HepG2 (cell line): ENCODE data around the gene ANO4. TPM values are rescaled to one million over a fixed set of nuclear protein-coding genes. Genes with fewer than 3 reads are reported as not detected.

ENCODE experiments used
- ATAC-seq: fragments of 200-7000 bp; cut with Tn5 transposase; 3 replicates; pipeline ENCODE4 v1.9.1; 2020; ENCODE audit warnings: mild to moderate bottlenecking, moderate library complexity
- BruUV-seq: library from RNA; stranded (reverse); fragments of 400-500 nt; replicated peaks from 2 replicates; lab custom pipeline; 2021; lab: Mats Ljungman, UMichigan
- CTCF ChIA-PET: fragments of 300-600 bp; formaldehyde crosslinking; extraction: SDS; loops from one replicate; lab custom pipeline; 2021; ENCODE audit warnings: low total read pairs, inconsistent platforms, low intra/inter-chr PET ratio; lab: Yijun Ruan, JAX
- POLR2A ChIA-PET: fragments of 350-600 bp; sonication (Branson Sonifier 250); formaldehyde crosslinking; loops from one replicate; lab custom pipeline; 2020; ENCODE audit warnings: antibody characterized with exemption, inconsistent platforms; lab: Yijun Ruan, JAX
- DNase-seq: peaks from one replicate; pipeline ENCODE4 v3.0.0-alpha.2; 2015; ENCODE audit warnings: low spot score
- FAIRE-seq: peaks from 3 replicates; lab custom pipeline; 2011; peaks lifted over from hg19 to GRCh38; lab: Jason Lieb, UNC
- H2AFZ ChIP-seq: one replicate; pipeline ENCODE4 v1.6.1; 2011; ENCODE audit warnings: low read length, inconsistent platforms
- H3K27ac ChIP-seq: fragments of 300-600 bp; 3 replicates; pipeline ENCODE4 v1.8.0; 2011; ENCODE audit warnings: mixed run types, mild to moderate bottlenecking, mixed read lengths, low read length, inconsistent platforms; ENCODE audit not compliant: insufficient read depth; ENCODE audit errors: extremely low read length
- H3K27me3 ChIP-seq, 2 experiments: fragments of 200-600 bp in 1 of 2; 2 replicates in 1 of 2; 3 replicates in 1 of 2; pipeline versions ENCODE4 v1.6.0 to v1.8.0; 2011; ENCODE audit warnings: low read length in 2 of 2, mild to moderate bottlenecking in 2 of 2, moderate library complexity in 2 of 2, inconsistent platforms in 1 of 2; ENCODE audit not compliant: insufficient read depth in 2 of 2, control insufficient read depth in 1 of 2
- H3K36me3 ChIP-seq, 2 experiments: fragments of 200-600 bp in 1 of 2; replicated peaks in 1 of 2; 2 replicates in 1 of 2; 3 replicates in 1 of 2; pipeline versions ENCODE4 v1.5.1 to v1.8.0; 2011; ENCODE audit warnings: low read length in 2 of 2, inconsistent platforms in 1 of 2; ENCODE audit not compliant: insufficient read depth in 2 of 2, control insufficient read depth in 1 of 2
- H3K4me1 ChIP-seq: 2 replicates; pipeline ENCODE4 v1.5.1; 2012; ENCODE audit warnings: low read length, inconsistent platforms; ENCODE audit not compliant: insufficient read depth
- H3K4me2 ChIP-seq: 2 replicates; pipeline ENCODE4 v1.6.0; 2011; ENCODE audit warnings: low read depth, low read length, inconsistent platforms
- H3K4me3 ChIP-seq, 3 experiments: fragments of 200-600 bp in 1 of 3; sonication (generic), shearing (Covaris generic) in 1 of 3; replicated peaks in 1 of 3; 2 replicates each; pipeline ENCODE4 v1.5.1; 2011 to 2016; ENCODE audit warnings: low read length in 3 of 3, inconsistent platforms in 2 of 3, low read depth in 2 of 3, mild to moderate bottlenecking in 2 of 3, control low read depth in 1 of 3, mixed read lengths in 1 of 3; ENCODE audit not compliant: insufficient read depth in 1 of 3
- H3K79me2 ChIP-seq: one replicate; pipeline ENCODE4 v1.6.1; 2011; ENCODE audit warnings: low read length, inconsistent platforms; ENCODE audit not compliant: insufficient read depth
- H3K9ac ChIP-seq: 2 replicates; pipeline ENCODE4 v1.6.0; 2011; ENCODE audit warnings: mild to moderate bottlenecking, low read depth, low read length, inconsistent platforms; ENCODE audit not compliant: insufficient read depth
- H3K9me3 ChIP-seq: 2 replicates; pipeline ENCODE4 v1.5.1; 2012; ENCODE audit warnings: mild to moderate bottlenecking, low read length
- H4K20me1 ChIP-seq: 2 replicates; pipeline ENCODE4 v1.6.0; 2011; ENCODE audit warnings: inconsistent platforms, mild to moderate bottlenecking, low read length, moderate library complexity; ENCODE audit not compliant: insufficient read depth
- ATF5 ChIP-seq: sonication (generic); formaldehyde crosslinking; IDR thresholded peaks from 2 replicates; pipeline ENCODE4 v1.4.0; 2020; ENCODE audit warnings: mild to moderate bottlenecking, low read depth, missing genetic modification reagents
- CHD4 ChIP-seq: fragments of 200-600 bp; sonication (generic); IDR thresholded peaks from 2 replicates; pipeline ENCODE4 v1.7.0; 2017; ENCODE audit warnings: mild to moderate bottlenecking, low read length, borderline replicate concordance
- GMEB2 ChIP-seq: IDR thresholded peaks from 2 replicates; pipeline ENCODE4 v1.6.1; 2016; ENCODE audit warnings: missing biosample characterization, missing genetic modification reagents, low read depth
- GZF1 ChIP-seq: sonication (generic); formaldehyde crosslinking; IDR thresholded peaks from 2 replicates; pipeline ENCODE4 v1.5.1; 2020; ENCODE audit warnings: mild to moderate bottlenecking, missing genetic modification reagents
- HHEX ChIP-seq: IDR thresholded peaks from 2 replicates; pipeline ENCODE4 v1.6.1; 2016; ENCODE audit warnings: control low read depth
- IRX3 ChIP-seq: sonication (generic); formaldehyde crosslinking; IDR thresholded peaks from 2 replicates; pipeline ENCODE4 v1.8.1; 2023; ENCODE audit warnings: mild to moderate bottlenecking, low read depth, missing genetic modification reagents, borderline replicate concordance
- JDP2 ChIP-seq: sonication (generic); formaldehyde crosslinking; IDR thresholded peaks from 2 replicates; pipeline ENCODE4 v1.8.1; 2022; ENCODE audit warnings: missing genetic modification reagents, borderline replicate concordance
- MED8 ChIP-seq: sonication (generic); formaldehyde crosslinking; IDR thresholded peaks from 2 replicates; pipeline ENCODE4 v1.8.1; 2023; ENCODE audit warnings: mild to moderate bottlenecking, missing genetic modification reagents; ENCODE audit not compliant: insufficient replicate concordance
- MTF2 ChIP-seq: sonication (generic); formaldehyde crosslinking; IDR thresholded peaks from 2 replicates; pipeline ENCODE4 v1.5.0; 2020; ENCODE audit warnings: missing genetic modification reagents, borderline replicate concordance
- NFATC3 ChIP-seq: sonication (generic); formaldehyde crosslinking; IDR thresholded peaks from 2 replicates; pipeline ENCODE4 v1.5.1; 2020; ENCODE audit warnings: mild to moderate bottlenecking, missing genetic modification reagents
- NONO ChIP-seq, 2 experiments: fragments of 450-650 bp in 1 of 2; sonication (generic) in 1 of 2; formaldehyde crosslinking in 1 of 2; IDR thresholded peaks in 1 of 2; conservative IDR thresholded peaks in 1 of 2; 2 replicates each; pipeline versions ENCODE4 v1.6.1 to v1.8.0; 2017 to 2022; ENCODE audit warnings: mild to moderate bottlenecking in 1 of 2, missing genetic modification reagents in 1 of 2, moderate library complexity in 1 of 2
- NR3C1 ChIP-seq: sonication (generic); formaldehyde crosslinking; IDR thresholded peaks from 2 replicates; pipeline ENCODE4 v1.4.0; 2020; ENCODE audit warnings: missing genetic modification reagents
- PHF21A ChIP-seq: sonication (generic); formaldehyde crosslinking; IDR thresholded peaks from 2 replicates; pipeline ENCODE4 v1.5.0; 2020; ENCODE audit warnings: mild to moderate bottlenecking, missing genetic modification reagents
- REPIN1 ChIP-seq: sonication (generic); formaldehyde crosslinking; IDR thresholded peaks from 2 replicates; pipeline ENCODE4 v1.8.0; 2022; ENCODE audit warnings: missing genetic modification reagents, low read depth, mild to moderate bottlenecking, borderline replicate concordance
- SAP130 ChIP-seq: IDR thresholded peaks from 2 replicates; pipeline ENCODE4 v1.6.1; 2016; ENCODE audit warnings: low read depth
- SOX6 ChIP-seq, 2 experiments: fragments of 450-650 bp in 1 of 2; sonication (generic) in 1 of 2; formaldehyde crosslinking in 1 of 2; IDR thresholded peaks; 2 replicates each; pipeline versions ENCODE4 v1.4.0 to v1.6.1; 2017 to 2020; ENCODE audit warnings: antibody characterized with exemption in 1 of 2, mild to moderate bottlenecking in 1 of 2, missing genetic modification reagents in 1 of 2
- TBL1XR1 ChIP-seq: fragments of 150-350 bp; IDR thresholded peaks from 2 replicates; pipeline ENCODE4 v1.6.1; 2014; ENCODE audit warnings: borderline replicate concordance, low read length; ENCODE audit not compliant: partially characterized antibody
- TBX3 ChIP-seq: fragments of 450-650 bp; IDR thresholded peaks from 2 replicates; pipeline ENCODE4 v1.6.1; 2017; ENCODE audit warnings: antibody characterized with exemption, mild to moderate bottlenecking, inconsistent platforms, borderline replicate concordance
- TEAD3 ChIP-seq: optimal IDR thresholded peaks from 2 replicates; pipeline ENCODE3; 2016; ENCODE audit warnings: borderline replicate concordance
- ZFY ChIP-seq: sonication (generic); formaldehyde crosslinking; IDR thresholded peaks from 2 replicates; pipeline ENCODE4 v1.4.0; 2020; ENCODE audit warnings: missing genetic modification reagents
- ZNF7 ChIP-seq: IDR thresholded peaks from 2 replicates; pipeline ENCODE4 v1.6.1; 2016; ENCODE audit warnings: missing biosample characterization, missing genetic modification reagents
- WGBS: methylation state at CpG from one replicate; pipeline ENCODE4 v1.1.6; 2017; ENCODE audit warnings: low lambda C conversion rate; 5-methylcytosine and 5-hydroxymethylcytosine counted together
- in situ Hi-C: cut with HindIII; loops from 2 replicates; pipeline ENCODE4 v1.10.0; 2017; ENCODE audit warnings: low pct_unique_long_range_greater_than_20kb; ENCODE audit not compliant: extremely low pct_ligation_motif_present
- intact Hi-C: fragments of 100-400 bp; cut with micrococcal nuclease; formaldehyde crosslinking; loops from one replicate; pipeline ENCODE4 v1.10.0; 2022; ENCODE audit not compliant: unreplicated experiment
- polyA plus RNA-seq, 8 experiments: library from polyadenylated mRNA; depleted of rRNA in 3 of 8; stranded (reverse) in 7 of 8; unstranded in 1 of 8; fragments of >200 nt; fragmentation: Illumina TruSeq in 4 of 8; extraction: Trizol in 4 of 8; gene quantifications; 2 replicates each; pipeline versions ENCODE4 v1.2.1 to v1.2.3, GENCODE V29; 2011 to 2016; ENCODE audit warnings: low read depth in 4 of 8, missing spikeins in 1 of 8, mixed read lengths in 1 of 8; ENCODE audit not compliant: insufficient read depth in 1 of 8
- total RNA-seq, 5 experiments: library from RNA; depleted of rRNA; stranded (reverse); fragments of >200 nt; fragmentation: Illumina TruSeq; extraction: Trizol; gene quantifications; 2 replicates each; pipeline ENCODE4 v1.2.3, GENCODE V29; 2016; ENCODE audit warnings: low read depth in 1 of 5

ANO4 gene
- total and polyA plus RNA-seq, 2 of the 13 experiments (the other 11 are each of a cell fraction or from before 2014, with no cell fraction given), result not detected

GRCh38 chr12:101051151-101051550 is 256.6 kb downstream of the ANO4 start (continued):
- TF ChIP-seq CHD4 (no peak), GZF1 (CRISPR knock-in tag) (no peak), MTF2 (no peak), MED8 (CRISPR knock-in tag) (no peak), TBX3 (no peak)

GRCh38 chr12:101051901-101052550 is 257.4 kb downstream of the ANO4 start:
- H3K9me3 ChIP-seq, result no peaks in the 10 kb centered on the region
- H3K9ac ChIP-seq, result no peak overlapping the region
- ATAC-seq (peak; percentile 97), FAIRE-seq (no peak), DNase-seq (peak; percentile 88)
- peaks cover 21% of the 10 kb centered on the region for H3K4me1 ChIP-seq
- in situ Hi-C loops (no loop called here), intact Hi-C loops (no loop called here)
- BruUV-seq, result no TSS peak
- no peaks in the 10 kb centered on the region for H3K36me3 ChIP-seq
- 13% methylated on average over 7 of the region's 8 CpGs for whole genome bisulfite sequencing
- H3K4me3 ChIP-seq, result no peak overlapping the region
- ChIA-PET POLR2A (no interaction called here), CTCF (no interaction called here)
- no peak overlapping the region for H3K27ac ChIP-seq
- no peaks in the 10 kb centered on the region for H4K20me1 ChIP-seq
- peak overlapping the region; percentile 29; the same call in 1 of the 2 replicates for H3K4me2 ChIP-seq
- no peaks in the 10 kb centered on the region; a peak in 1 of 5 replicates for H3K27me3 ChIP-seq
- H2AFZ ChIP-seq, result no peak overlapping the region
- H3K79me2 ChIP-seq, result no peaks in the 10 kb centered on the region
- TF ChIP-seq HHEX (CRISPR knock-in tag) (no peak), NFATC3 (CRISPR knock-in tag) (no peak), TEAD3 (CRISPR knock-in tag) (peak; percentile 52), JDP2 (no peak), ATF5 (CRISPR knock-in tag) (no peak), GMEB2 (CRISPR knock-in tag) (no peak), SAP130 (peak; percentile 10; the same call in 1 of the 2 replicates), GZF1 (CRISPR knock-in tag) (no peak), REPIN1 (no peak), IRX3 (no peak), TBL1XR1 (no peak), NONO (IDR thresholded peaks at IDR 0.05) (no peak), NONO (CRISPR knock-in tag; conservative IDR thresholded peaks at IDR 0.05) (no peak), ZNF7 (CRISPR knock-in tag) (no peak), PHF21A (CRISPR knock-in tag) (peak; percentile 44; the same call in 1 of the 2 replicates), SOX6 (IDR thresholded peaks at IDR 0.05) (no peak), SOX6 (CRISPR knock-in tag; IDR thresholded peaks at IDR 0.05) (0 out of 2 replicates have a peak, but pooled peaks have one; percentile 11), NR3C1 (no peak), ZFY (no peak)
